ENCODE results near the gene COL20A1.

COL20A1 gene

DNA sequence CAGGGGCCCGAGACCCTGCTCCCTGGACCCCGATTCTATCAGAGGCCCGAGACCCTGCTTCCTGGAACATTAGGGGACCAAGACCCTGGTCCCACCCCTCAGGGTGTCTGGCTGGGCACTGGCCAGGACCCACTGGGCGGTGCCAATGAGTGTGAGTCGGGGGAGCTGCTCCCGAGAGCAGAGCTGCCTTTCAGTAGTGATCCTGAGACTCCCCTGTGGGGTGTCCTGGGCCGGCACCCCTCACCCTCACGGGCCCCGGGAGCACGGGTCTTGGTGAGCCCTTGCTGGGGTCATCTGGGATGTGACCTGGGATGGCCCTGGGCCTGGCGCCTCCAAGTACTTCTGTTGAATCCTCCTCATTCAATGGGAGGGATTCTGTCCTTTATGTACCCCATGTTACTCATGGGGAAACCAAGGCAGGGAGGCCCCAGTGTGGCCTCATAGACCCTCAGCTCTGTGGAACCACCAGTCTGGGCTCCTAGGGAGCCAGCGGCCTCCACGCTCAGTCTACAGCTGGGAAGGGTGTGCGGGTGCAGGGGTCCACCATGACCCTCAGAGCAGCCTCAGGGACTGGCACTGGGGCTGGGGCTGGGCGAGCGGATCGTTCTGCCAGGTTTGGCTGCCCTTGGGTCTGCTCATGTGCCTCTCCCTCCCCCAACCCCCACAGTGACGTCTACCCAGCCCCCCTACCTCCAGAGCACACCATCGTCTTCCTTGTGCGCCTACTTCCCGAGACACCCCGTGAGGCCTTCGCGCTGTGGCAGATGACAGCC lies 25.6 kb downstream of the COL20A1 start:
- H3K18ac ChIP-seq (ENCODE audit: low read depth in 1 of 2, low read length in 2 of 2) = no peak overlapping the region
- no peak overlapping the region for H3K14ac ChIP-seq (ENCODE audit: low read length in 2 of 2)
- H3K9ac ChIP-seq (ENCODE audit: low read length) = no peak overlapping the region
- H2BK5ac ChIP-seq (ENCODE audit: low read depth, low read length, poor library complexity, severe bottlenecking) = no peak overlapping the region
- no peak overlapping the region for H4K8ac ChIP-seq (ENCODE audit: low read length)
- no peak overlapping the region for H2AK5ac ChIP-seq (ENCODE audit: low read length, severe bottlenecking)
- no peak overlapping the region for H3K4ac ChIP-seq (ENCODE audit: low read depth in 1 of 2, low read length in 2 of 2)
- no peak overlapping the region for H3K23ac ChIP-seq (ENCODE audit: low read length in 2 of 2)
- H3K36me3 ChIP-seq (ENCODE audit: control insufficient read depth in 1 of 2, insufficient read depth in 2 of 2, low read depth in 1 of 2, low read length in 2 of 2) = no peaks in the 10 kb centered on the region
- H4K91ac ChIP-seq (ENCODE audit: low read length) = no peak overlapping the region
- H3K4me1 ChIP-seq (ENCODE audit: control insufficient read depth, insufficient read depth, low read depth, low read length) = no peaks in the 10 kb centered on the region
- WGBS = 86% methylated on average over 24 of the region's 24 CpGs
- no peak overlapping the region for H3K4me2 ChIP-seq (ENCODE audit: low read length, poor library complexity, severe bottlenecking)
- no peaks in the 10 kb centered on the region for H3K79me1 ChIP-seq (replicated peaks; ENCODE audit: low read length, poor library complexity, severe bottlenecking)
- H2BK15ac ChIP-seq (ENCODE audit: low read depth, poor library complexity, severe bottlenecking) = no peak overlapping the region
- no peaks in the 10 kb centered on the region for H3K9me3 ChIP-seq (ENCODE audit: control insufficient read depth, low read length)
- no peak overlapping the region for H2BK120ac ChIP-seq (ENCODE audit: low read depth, low read length)
- H2BK12ac ChIP-seq (ENCODE audit: low read length in 2 of 2) = no peak overlapping the region
- H3K27ac ChIP-seq (ENCODE audit: low read length, poor library complexity, severe bottlenecking) = no peak overlapping the region
- no peak overlapping the region for H2AFZ ChIP-seq (ENCODE audit: low read depth, low read length)
- peaks cover 19 to 61% of the 10 kb centered on the region in 2 experiments for H3K27me3 ChIP-seq (ENCODE audit: control insufficient read depth in 1 of 2, insufficient read depth in 1 of 2, low read length in 2 of 2)
- no peak overlapping the region for H3K4me3 ChIP-seq (ENCODE audit: insufficient read depth in 1 of 2, low read depth in 1 of 2, low read length in 2 of 2)
- DNase-seq = no peak

DNA sequence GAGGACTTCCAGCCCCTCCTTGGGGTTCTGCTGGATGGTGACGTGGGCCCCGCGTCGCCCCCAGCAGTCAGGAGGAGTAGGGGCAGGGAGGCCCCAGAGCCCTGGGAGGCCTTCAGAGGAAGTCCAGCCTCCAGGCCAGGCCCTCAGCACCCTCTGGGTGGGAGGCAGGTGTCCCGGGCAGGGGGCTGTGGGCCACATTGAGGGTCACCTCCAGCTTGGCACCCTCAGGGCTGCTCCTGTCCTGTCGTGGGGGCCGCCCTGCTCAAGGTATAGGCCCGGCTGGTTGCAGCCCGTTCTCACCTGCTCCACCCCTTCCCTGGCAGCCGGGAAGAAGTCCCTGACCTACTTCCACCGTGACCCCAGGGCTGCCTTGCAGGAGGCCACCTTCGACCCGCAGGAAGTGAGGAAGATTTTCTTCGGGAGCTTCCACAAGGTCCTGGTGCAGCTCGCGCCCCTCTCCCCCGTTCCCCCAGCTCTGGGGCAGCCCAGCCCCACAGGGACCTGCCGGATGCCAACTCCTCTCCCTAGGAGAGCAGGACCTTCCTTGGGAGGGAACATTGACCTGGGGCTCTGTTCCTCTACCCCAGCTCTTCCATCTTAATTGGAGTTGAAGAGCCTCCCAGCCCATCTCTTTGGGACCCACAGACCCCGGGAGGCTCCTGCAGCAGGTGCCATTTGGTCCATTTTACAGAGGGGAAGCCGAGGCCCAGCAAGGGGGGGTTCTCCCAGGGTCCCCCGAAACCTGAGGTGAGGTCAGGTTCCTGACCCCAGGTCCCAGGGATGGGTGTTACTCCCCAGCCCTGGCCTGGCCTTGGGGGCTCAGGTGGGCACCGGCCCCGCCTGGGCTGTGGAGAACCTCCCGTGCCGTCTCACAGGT lies 26.4 kb downstream of the COL20A1 start:
- Histone ChIP-seq H2AFZ (ENCODE audit: low read depth, low read length) (no peak overlapping the region), H4K8ac (ENCODE audit: low read length) (no peak overlapping the region), H2BK15ac (ENCODE audit: low read depth, poor library complexity, severe bottlenecking) (no peak overlapping the region), H2BK120ac (ENCODE audit: low read depth, low read length) (no peak overlapping the region), H3K4me3 (ENCODE audit: insufficient read depth in 1 of 2, low read depth in 1 of 2, low read length in 2 of 2) (no peak overlapping the region), H3K27me3 (ENCODE audit: control insufficient read depth in 1 of 2, insufficient read depth in 1 of 2, low read length in 2 of 2) (peaks cover 21 to 61% of the 10 kb centered on the region in 2 experiments), H3K14ac (ENCODE audit: low read length in 2 of 2) (no peak overlapping the region), H3K27ac (ENCODE audit: low read length, poor library complexity, severe bottlenecking) (no peak overlapping the region), H3K4me2 (ENCODE audit: low read length, poor library complexity, severe bottlenecking) (no peak overlapping the region), H2BK5ac (ENCODE audit: low read depth, low read length, poor library complexity, severe bottlenecking) (no peak overlapping the region), H3K9ac (ENCODE audit: low read length) (no peak overlapping the region), H3K9me3 (ENCODE audit: control insufficient read depth, low read length) (no peaks in the 10 kb centered on the region), H3K4ac (ENCODE audit: low read depth in 1 of 2, low read length in 2 of 2) (no peak overlapping the region), H3K23ac (ENCODE audit: low read length in 2 of 2) (no peak overlapping the region), H3K36me3 (ENCODE audit: control insufficient read depth in 1 of 2, insufficient read depth in 2 of 2, low read depth in 1 of 2, low read length in 2 of 2) (no peaks in the 10 kb centered on the region), H2BK12ac (ENCODE audit: low read length in 2 of 2) (no peak overlapping the region), H4K91ac (ENCODE audit: low read length) (no peak overlapping the region), H3K79me1 (replicated peaks; ENCODE audit: low read length, poor library complexity, severe bottlenecking) (no peaks in the 10 kb centered on the region), H3K18ac (ENCODE audit: low read depth in 1 of 2, low read length in 2 of 2) (no peak overlapping the region), H2AK5ac (ENCODE audit: low read length, severe bottlenecking) (no peak overlapping the region), H3K4me1 (ENCODE audit: control insufficient read depth, insufficient read depth, low read depth, low read length) (no peaks in the 10 kb centered on the region)
- no peak for DNase-seq
- WGBS = 83% methylated on average over 25 of the region's 25 CpGs

DNA sequence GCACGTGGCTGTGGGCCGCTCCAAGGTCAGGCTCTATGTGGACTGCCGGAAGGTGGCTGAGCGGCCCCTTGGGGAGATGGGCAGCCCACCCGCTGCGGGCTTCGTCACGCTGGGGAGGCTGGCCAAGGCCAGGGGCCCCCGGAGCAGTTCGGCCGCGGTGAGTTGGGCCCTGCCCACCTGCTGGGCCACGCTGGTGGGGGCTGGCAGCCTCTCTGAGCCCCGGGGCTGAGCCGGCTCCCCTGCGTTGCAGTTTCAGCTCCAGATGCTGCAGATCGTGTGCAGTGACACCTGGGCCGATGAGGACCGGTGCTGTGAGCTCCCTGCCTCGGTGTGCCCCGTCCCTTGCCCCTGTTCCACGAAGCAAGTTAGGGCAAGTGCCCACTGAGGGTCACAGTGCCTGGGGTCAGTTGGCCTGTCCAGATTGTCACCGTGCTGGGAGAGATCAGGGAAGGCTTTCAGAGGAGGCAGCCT lies 27.1 kb downstream of the COL20A1 start:
- Histone ChIP-seq H3K36me3 (ENCODE audit: control insufficient read depth in 1 of 2, insufficient read depth in 2 of 2, low read depth in 1 of 2, low read length in 2 of 2) (no peaks in the 10 kb centered on the region), H4K91ac (ENCODE audit: low read length) (no peak overlapping the region), H2AFZ (ENCODE audit: low read depth, low read length) (no peak overlapping the region), H3K4me2 (ENCODE audit: low read length, poor library complexity, severe bottlenecking) (no peak overlapping the region), H3K23ac (ENCODE audit: low read length in 2 of 2) (no peak overlapping the region), H4K8ac (ENCODE audit: low read length) (no peak overlapping the region), H2BK12ac (ENCODE audit: low read length in 2 of 2) (no peak overlapping the region), H3K27ac (ENCODE audit: low read length, poor library complexity, severe bottlenecking) (no peak overlapping the region), H3K14ac (ENCODE audit: low read length in 2 of 2) (no peak overlapping the region), H3K27me3 (ENCODE audit: control insufficient read depth in 1 of 2, insufficient read depth in 1 of 2, low read length in 2 of 2) (peaks cover 21 to 67% of the 10 kb centered on the region in 2 experiments), H3K4me3 (ENCODE audit: insufficient read depth in 1 of 2, low read depth in 1 of 2, low read length in 2 of 2) (peak overlapping the region in 1 of 2 experiments; percentile 1), H3K79me1 (replicated peaks; ENCODE audit: low read length, poor library complexity, severe bottlenecking) (no peaks in the 10 kb centered on the region), H3K9ac (ENCODE audit: low read length) (no peak overlapping the region), H2AK5ac (ENCODE audit: low read length, severe bottlenecking) (no peak overlapping the region), H3K9me3 (ENCODE audit: control insufficient read depth, low read length) (no peaks in the 10 kb centered on the region), H3K18ac (ENCODE audit: low read depth in 1 of 2, low read length in 2 of 2) (no peak overlapping the region), H3K4me1 (ENCODE audit: control insufficient read depth, insufficient read depth, low read depth, low read length) (no peaks in the 10 kb centered on the region), H2BK5ac (ENCODE audit: low read depth, low read length, poor library complexity, severe bottlenecking) (no peak overlapping the region), H3K4ac (ENCODE audit: low read depth in 1 of 2, low read length in 2 of 2) (no peak overlapping the region), H2BK120ac (ENCODE audit: low read depth, low read length) (no peak overlapping the region), H2BK15ac (ENCODE audit: low read depth, poor library complexity, severe bottlenecking) (no peak overlapping the region)
- no peak for DNase-seq
- 84% methylated on average over 23 of the region's 23 CpGs for WGBS

DNA sequence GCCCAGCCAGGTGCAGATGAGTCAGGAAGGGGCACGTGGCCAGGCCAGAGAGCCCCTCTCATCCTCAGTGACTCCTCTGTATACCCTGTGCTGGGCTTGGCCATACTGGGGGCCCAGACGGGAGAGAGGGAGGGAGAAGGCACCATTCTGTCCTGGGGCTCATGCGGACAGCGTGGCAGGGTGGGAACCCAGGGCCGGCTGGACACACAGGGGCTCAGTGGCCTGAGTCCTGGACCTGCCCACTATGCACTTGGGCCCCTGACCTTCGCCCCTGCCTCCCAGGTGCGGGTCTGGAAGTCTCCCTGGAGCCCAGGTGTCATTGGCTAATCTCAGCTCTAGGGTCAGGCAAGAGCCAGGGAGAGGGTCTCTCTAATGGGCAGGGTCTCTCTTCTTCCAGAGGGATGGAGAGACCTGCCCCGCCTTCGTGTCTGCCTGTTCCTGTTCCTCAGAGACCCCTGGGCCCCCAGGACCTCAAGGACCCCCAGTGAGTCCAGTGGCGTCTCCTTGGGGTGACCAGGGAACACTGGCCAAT lies 27.7 kb downstream of the COL20A1 start:
- Histone ChIP-seq H3K79me1 (replicated peaks; ENCODE audit: low read length, poor library complexity, severe bottlenecking) (no peaks in the 10 kb centered on the region), H3K23ac (ENCODE audit: low read length in 2 of 2) (no peak overlapping the region), H3K18ac (ENCODE audit: low read depth in 1 of 2, low read length in 2 of 2) (no peak overlapping the region), H3K4me3 (ENCODE audit: insufficient read depth in 1 of 2, low read depth in 1 of 2, low read length in 2 of 2) (no peak overlapping the region), H3K14ac (ENCODE audit: low read length in 2 of 2) (no peak overlapping the region), H2BK12ac (ENCODE audit: low read length in 2 of 2) (no peak overlapping the region), H3K36me3 (ENCODE audit: control insufficient read depth in 1 of 2, insufficient read depth in 2 of 2, low read depth in 1 of 2, low read length in 2 of 2) (no peaks in the 10 kb centered on the region), H3K4me1 (ENCODE audit: control insufficient read depth, insufficient read depth, low read depth, low read length) (no peaks in the 10 kb centered on the region), H3K9me3 (ENCODE audit: control insufficient read depth, low read length) (no peaks in the 10 kb centered on the region), H2BK5ac (ENCODE audit: low read depth, low read length, poor library complexity, severe bottlenecking) (no peak overlapping the region), H3K4me2 (ENCODE audit: low read length, poor library complexity, severe bottlenecking) (no peak overlapping the region), H2BK15ac (ENCODE audit: low read depth, poor library complexity, severe bottlenecking) (no peak overlapping the region), H3K4ac (ENCODE audit: low read depth in 1 of 2, low read length in 2 of 2) (no peak overlapping the region), H3K9ac (ENCODE audit: low read length) (no peak overlapping the region), H4K8ac (ENCODE audit: low read length) (no peak overlapping the region), H2AK5ac (ENCODE audit: low read length, severe bottlenecking) (no peak overlapping the region), H3K27ac (ENCODE audit: low read length, poor library complexity, severe bottlenecking) (no peak overlapping the region), H4K91ac (ENCODE audit: low read length) (no peak overlapping the region), H2AFZ (ENCODE audit: low read depth, low read length) (no peak overlapping the region), H3K27me3 (ENCODE audit: control insufficient read depth in 1 of 2, insufficient read depth in 1 of 2, low read length in 2 of 2) (peaks cover 21 to 64% of the 10 kb centered on the region in 2 experiments), H2BK120ac (ENCODE audit: low read depth, low read length) (no peak overlapping the region)
- no peak for DNase-seq
- 63% methylated on average over 10 of the region's 10 CpGs for WGBS

Data from mesenchymal stem cell (in vitro differentiated cells and primary cell).